ENCODE data around the gene KPNA6. TPM values are rescaled to one million over a fixed set of nuclear protein-coding genes. Genes with fewer than 3 reads are reported as not detected.
A peak's percentile ranks its signal among the peaks of the same experiment; 100 is the strongest.
"Not testable (repeated sequence)": the region's sequence is repeated elsewhere in the genome, so short reads cannot be mapped to it uniquely, and the experiment has no call there.

KPNA6 gene
- total RNA-seq, 1 experiment from 2014 or later, result 25.4 TPM

- DNase-seq (ENCODE audit: low spot score), result no peak
Observed at GRCh38 chr1:32100359-32100758, 7.5 kb upstream of the KPNA6 start.

GRCh38 chr1:32100807-32101708 is 6.8 kb upstream of the KPNA6 start:
- DNase-seq (ENCODE audit: low spot score), result no peak

- DNase-seq (ENCODE audit: low spot score), result no peak
Observed at GRCh38 chr1:32104127-32104526, 3.7 kb upstream of the KPNA6 start.

- no peak for DNase-seq (ENCODE audit: low spot score)
Observed at GRCh38 chr1:32105338-32105737, 2.5 kb upstream of the KPNA6 start.

GRCh38 chr1:32106663-32107275 is 1.1 kb upstream of the KPNA6 start:
- no peak for DNase-seq (ENCODE audit: low spot score)

- DNase-seq (ENCODE audit: low spot score), result no peak
Observed at GRCh38 chr1:32111040-32111623, 3.3 kb downstream of the KPNA6 start.

- no peak for DNase-seq (ENCODE audit: low spot score)
Observed at GRCh38 chr1:32111789-32112188, 3.9 kb downstream of the KPNA6 start.

GRCh38 chr1:32112806-32113375 is 5.0 kb downstream of the KPNA6 start:
- DNase-seq (ENCODE audit: low spot score), result no peak

- DNase-seq (ENCODE audit: low spot score), result not testable (repeated sequence)
Observed at GRCh38 chr1:32113436-32113835, 5.6 kb downstream of the KPNA6 start.

GRCh38 chr1:32114420-32114819 is 6.6 kb downstream of the KPNA6 start:
- no peak for DNase-seq (ENCODE audit: low spot score)

- DNase-seq (ENCODE audit: low spot score), result no peak
Observed at GRCh38 chr1:32115496-32115895, 7.6 kb downstream of the KPNA6 start.

GRCh38 chr1:32116531-32116930 is 8.7 kb downstream of the KPNA6 start:
- no peak for DNase-seq (ENCODE audit: low spot score)

- DNase-seq (ENCODE audit: low spot score), result no peak
Observed at GRCh38 chr1:32122151-32122550, 14.3 kb downstream of the KPNA6 start.

- DNase-seq (ENCODE audit: low spot score), result not testable (repeated sequence)
Observed at GRCh38 chr1:32123361-32123760, 15.5 kb downstream of the KPNA6 start.

GRCh38 chr1:32125313-32125712 is 17.5 kb downstream of the KPNA6 start:
- no peak for DNase-seq (ENCODE audit: low spot score)

- DNase-seq (ENCODE audit: low spot score), result no peak
Observed at GRCh38 chr1:32126770-32127169, 18.9 kb downstream of the KPNA6 start.

GRCh38 chr1:32127409-32128198 is 19.7 kb downstream of the KPNA6 start:
- no peak for DNase-seq (ENCODE audit: low spot score)

- no peak for DNase-seq (ENCODE audit: low spot score)
Observed at GRCh38 chr1:32128479-32128878, 20.6 kb downstream of the KPNA6 start.

GRCh38 chr1:32128964-32129363 is 21.1 kb downstream of the KPNA6 start:
- no peak for DNase-seq (ENCODE audit: low spot score)

GRCh38 chr1:32133950-32134280 is 26.1 kb downstream of the KPNA6 start:
- DNase-seq (ENCODE audit: low spot score), result not testable (repeated sequence)

- DNase-seq (ENCODE audit: low spot score), result no peak
Observed at GRCh38 chr1:32137111-32137510, 29.3 kb downstream of the KPNA6 start.

GRCh38 chr1:32138965-32139364 is 31.1 kb downstream of the KPNA6 start:
- DNase-seq (ENCODE audit: low spot score), result peak; percentile 58

Measured in HT-29 (cell line).